ENCODE measurements around the gene DENND6A. TPM values are rescaled to one million over a fixed set of nuclear protein-coding genes. Genes with fewer than 3 reads are reported as not detected.
"Not testable (repeated sequence)": the region's sequence is repeated elsewhere in the genome, so short reads cannot be mapped to it uniquely, and the experiment has no call there.

Gene DENND6A, protein sequence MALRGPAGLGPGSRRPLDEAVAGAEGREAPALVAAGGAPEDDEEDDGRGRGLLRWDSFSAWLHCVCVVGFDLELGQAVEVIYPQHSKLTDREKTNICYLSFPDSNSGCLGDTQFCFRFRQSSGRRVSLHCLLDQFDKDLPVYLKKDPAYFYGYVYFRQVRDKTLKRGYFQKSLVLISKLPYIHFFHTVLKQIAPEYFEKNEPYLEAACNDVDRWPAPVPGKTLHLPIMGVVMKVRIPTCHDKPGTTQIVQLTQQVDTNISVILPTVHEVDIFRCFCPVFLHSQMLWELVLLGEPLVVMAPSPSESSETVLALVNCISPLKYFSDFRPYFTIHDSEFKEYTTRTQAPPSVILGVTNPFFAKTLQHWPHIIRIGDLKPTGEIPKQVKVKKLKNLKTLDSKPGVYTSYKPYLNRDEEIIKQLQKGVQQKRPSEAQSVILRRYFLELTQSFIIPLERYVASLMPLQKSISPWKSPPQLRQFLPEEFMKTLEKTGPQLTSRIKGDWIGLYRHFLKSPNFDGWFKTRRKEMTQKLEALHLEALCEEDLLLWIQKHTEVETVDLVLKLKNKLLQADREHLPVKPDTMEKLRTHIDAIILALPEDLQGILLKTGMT
- 16.3 and 36.6 TPM in 2 replicates for total RNA-seq

DNA sequence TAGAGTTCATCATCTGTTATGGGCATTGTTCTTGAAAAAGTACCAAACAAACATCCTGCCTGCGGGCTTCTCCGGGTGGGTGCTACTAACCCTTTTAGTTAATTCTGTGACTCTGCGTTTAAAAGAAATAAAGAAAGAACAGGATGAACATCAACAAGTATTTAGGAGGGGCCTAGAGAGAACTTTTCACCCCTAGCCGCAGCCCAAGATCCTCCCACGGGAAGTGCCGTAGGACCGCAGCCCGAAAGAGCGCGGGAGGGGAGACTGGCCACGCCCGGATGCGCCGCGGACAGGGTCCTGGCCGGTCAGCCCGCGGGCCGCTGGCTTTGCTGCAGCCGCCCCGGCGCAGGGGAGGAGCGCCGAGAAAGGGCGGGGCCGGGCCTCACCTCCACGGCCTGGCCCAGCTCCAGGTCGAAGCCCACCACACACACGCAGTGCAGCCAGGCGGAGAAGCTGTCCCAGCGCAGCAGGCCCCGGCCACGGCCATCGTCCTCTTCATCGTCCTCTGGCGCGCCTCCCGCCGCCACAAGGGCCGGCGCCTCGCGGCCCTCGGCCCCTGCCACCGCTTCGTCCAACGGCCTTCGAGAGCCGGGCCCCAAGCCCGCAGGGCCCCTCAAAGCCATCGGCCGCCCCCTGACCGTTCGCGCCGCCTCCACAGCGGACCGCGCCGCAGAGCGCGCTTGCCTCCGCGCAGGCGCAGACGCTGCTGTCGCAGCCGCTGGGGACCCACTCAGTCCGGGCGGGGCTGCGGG, at the start of gene DENND6A:
Gene DENND6A, minus strand, starts transcription at position 682 of the 752 bp plus-strand sequence. Its CDS starts 59 bp downstream, at position 623.
- DNase-seq (ENCODE audit: extremely low read depth, low read depth, low spot score) = peak; percentile 33

DNA sequence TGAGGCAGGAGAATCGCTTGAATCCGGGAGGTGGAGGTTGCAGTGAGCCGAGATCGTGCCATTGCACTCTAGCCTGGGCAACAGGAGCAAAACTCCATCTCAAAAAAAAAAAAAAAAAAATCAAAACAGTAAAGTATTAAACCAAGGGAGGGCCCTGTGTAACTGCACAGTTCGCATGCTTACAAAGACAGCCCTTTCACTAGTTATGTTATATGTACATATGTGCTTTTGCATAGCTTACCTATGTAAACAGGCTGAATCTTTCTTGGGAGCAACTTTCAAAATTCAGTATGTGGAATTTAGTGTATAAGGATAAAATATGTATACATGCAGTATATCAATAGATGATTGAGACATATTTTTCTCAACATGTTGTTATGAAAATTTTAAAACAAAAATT, 47.1 kb upstream of the DENND6A start:
- no peak for DNase-seq (ENCODE audit: extremely low read depth, low read depth, low spot score)

DNA sequence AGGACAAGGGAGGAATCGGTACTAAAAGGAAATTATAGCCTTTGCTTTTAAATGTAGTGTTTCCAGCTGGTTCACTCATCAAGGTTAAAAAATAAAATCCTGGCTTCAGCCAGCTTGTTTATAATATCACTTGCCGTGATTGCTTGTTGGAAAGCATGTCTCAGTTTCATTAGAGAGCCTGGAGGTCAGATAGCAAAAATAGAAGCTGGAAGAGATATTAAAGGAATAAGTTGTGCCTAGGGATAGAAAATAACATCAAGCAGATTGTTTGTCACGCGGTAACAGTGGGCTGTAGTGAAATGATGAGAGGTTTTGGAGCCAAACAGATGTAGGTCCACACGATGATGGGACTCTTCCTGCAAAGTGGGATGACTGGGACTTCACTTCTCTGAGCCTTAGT, 45.5 kb upstream of the DENND6A start:
- no peak for DNase-seq (ENCODE audit: extremely low read depth, low read depth, low spot score)

DNA sequence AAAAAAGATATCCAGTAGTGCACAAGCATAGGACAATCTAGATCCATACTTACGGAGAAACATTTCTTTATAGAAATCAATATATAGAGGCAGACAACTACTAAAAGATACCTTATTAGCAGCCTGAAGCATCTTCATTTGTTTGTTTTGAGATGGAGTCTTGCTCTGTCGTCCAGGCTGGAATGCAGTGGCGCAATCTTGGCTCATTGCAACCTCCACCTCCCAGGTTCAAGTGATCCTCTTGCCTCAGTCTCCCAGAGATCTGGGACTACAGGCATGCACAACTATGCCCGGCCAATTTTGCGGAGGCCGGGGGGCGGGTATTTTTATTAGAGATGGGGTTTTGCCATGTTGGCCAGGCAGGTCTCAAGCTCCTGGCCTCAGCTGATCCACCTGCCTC, 45.0 kb upstream of the DENND6A start:
- DNase-seq (ENCODE audit: extremely low read depth, low read depth, low spot score) = no peak

DNA sequence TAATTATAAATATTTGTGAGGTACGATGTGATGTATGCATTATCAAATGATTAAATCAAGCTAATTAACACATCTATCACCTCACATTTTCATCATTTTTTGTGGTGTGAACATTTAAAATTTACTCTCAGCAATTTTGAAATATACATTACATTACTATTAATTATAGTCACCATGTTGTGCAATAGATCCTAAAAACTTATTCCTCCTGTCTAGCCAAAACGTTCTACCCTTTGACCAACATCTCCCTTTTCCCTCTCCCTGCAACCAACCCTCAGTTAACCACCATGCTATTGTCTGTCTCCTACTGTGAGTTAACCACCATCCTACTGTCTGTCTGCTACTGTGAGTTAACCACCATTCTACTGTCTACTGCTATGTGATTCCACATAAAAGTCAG, 42.5 kb upstream of the DENND6A start:
- no peak for DNase-seq (ENCODE audit: extremely low read depth, low read depth, low spot score)

DNA sequence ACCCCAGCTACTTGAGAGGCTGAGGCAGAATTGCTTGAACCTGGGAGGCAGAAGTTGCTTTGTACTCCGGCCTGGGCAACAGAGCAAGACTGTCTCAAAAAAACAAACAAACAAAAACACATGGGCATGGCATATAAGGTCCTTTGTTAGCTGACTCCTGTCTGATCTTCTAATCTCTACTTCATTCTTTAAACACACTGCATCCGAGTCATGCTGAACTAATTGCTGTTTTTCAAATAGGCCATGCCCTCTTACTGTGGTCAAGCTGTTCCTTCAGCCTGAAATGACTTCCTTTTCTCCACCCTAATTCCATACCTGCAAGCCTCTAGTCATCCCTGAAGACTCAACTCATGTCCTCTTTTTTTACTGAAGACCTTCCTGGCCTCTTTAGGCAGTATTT, 40.9 kb upstream of the DENND6A start:
- no peak for DNase-seq (ENCODE audit: extremely low read depth, low read depth, low spot score)

DNA sequence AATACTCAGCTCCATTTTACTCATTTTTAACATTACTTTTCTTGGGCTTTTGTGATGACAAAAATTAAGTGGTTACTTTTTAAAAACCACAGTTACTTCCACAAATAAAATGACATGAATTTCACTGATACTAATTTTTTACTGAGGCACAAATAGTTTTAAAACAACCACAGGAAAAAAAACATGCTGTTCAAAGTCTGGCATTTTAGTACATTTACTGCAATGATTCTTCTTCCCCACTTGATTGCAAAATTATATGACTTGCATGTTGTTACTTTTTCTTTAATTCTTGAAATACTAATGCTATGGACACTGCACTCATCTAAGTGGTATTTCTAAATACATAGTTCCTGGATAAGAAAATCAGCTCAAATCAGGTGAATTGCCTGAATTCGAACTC, 38.4 kb upstream of the DENND6A start:
- DNase-seq (ENCODE audit: extremely low read depth, low read depth, low spot score) = no peak

DNA sequence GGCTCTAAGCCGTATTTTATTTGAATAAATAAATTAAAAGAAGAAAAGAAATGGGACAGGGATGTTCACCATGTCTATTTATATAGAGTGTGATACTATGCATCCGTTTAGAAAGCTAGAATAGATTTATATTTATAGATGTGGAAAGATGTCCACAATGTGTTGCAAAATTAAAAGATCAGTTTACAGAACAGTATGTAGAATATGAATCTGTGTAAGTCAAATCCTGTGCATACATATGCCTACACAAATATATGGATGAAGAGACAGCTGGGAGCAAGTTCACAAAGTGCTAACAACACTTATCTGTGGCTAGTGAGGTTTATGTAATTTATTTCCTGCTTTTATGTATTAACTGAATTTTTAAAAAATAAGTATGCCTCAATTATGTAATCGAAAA, 37.8 kb upstream of the DENND6A start:
- DNase-seq (ENCODE audit: extremely low read depth, low read depth, low spot score) = no peak

DNA sequence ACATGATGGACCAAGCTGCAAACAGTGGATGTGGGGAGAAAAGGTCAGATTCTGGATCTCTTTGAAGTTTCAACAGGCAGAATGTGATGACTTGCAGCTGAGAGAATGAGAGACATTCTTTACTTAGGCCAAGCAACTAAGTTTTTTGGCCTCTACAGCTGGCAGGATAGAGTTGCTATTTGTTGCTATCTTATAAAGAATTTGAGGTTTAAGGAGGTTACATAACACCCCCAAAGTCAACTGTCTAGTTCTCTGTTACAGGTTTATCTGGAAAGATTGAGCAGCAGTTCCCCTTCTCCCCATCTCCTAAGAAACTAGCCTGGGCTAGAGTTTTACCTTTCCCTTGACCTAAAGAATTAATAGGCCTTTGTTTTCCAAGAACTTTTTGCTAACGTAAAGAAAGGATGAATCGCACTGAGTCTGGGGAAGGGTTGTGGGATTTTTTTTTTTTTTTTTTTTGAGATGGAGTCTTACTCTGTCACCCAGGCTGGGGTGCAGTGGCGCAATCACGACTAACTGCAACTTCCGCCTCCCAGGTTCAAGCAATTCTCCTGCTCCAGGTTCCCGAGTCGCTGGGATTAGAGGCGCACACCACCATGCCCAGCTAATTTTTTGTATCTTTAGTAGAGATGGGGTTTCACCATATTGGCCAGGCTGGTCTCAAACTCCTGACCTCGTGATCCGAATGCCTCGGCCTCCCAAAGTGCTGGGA, 36.6 kb upstream of the DENND6A start:
- DNase-seq (ENCODE audit: extremely low read depth, low read depth, low spot score) = no peak

DNA sequence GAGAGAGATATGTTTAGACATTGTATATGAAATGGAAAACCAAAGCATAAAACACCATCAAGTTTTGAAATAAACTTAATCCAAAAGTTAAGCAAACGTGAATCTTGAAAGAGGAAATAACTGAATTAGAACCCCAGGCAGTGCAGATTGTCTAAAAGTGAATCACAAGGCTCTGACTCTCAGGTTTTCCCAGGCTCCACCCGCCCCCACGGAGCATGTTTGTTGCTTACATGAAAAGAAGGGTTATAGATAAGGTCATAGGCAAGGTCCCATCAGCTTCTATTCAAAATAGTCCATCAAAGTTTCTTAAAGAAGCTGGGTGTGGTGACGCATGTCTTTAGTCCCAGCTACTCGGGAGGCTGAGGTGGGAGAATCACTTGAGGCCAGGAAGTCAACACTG, 34.2 kb upstream of the DENND6A start:
- DNase-seq (ENCODE audit: extremely low read depth, low read depth, low spot score) = no peak

DNA sequence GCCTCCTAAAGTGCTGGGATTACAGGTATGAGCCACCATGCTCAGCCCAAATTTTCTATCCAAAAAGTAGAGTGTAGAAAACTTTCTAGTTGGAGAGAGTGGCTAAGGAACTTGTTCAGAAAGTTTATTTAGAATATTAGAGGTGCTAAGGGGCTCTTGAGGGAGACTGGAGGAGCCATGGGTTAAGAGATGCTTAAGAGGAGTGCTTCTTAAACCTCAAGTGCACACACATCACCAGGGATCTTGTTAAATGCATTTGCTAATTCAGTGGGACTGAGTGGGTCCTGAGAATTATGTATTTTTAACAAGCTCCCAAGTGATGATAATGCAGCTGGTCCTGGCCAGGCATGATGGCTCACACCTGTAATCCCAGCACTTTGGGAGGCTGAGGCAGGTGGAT, 33.5 kb upstream of the DENND6A start:
- DNase-seq (ENCODE audit: extremely low read depth, low read depth, low spot score) = no peak

DNA sequence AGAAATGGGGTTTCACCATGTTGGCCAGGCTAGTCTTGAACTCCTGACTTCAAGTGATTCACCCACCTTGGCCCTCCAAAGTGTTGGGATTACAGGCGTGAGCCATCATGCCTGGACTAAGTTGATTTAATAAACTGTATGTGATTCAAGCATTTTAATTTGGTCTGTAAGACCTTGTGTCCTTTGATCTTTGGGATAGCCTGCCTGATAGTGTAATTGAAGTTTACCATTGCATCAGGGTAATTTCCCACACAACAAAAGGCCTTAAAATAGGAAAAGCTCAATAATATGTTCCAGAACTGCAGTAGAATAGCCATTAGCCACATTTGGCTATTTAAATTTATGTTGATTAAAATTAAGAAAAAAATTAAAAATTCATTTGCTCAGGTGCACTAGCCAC, 25.2 kb upstream of the DENND6A start:
- no peak for DNase-seq (ENCODE audit: extremely low read depth, low read depth, low spot score)

DNA sequence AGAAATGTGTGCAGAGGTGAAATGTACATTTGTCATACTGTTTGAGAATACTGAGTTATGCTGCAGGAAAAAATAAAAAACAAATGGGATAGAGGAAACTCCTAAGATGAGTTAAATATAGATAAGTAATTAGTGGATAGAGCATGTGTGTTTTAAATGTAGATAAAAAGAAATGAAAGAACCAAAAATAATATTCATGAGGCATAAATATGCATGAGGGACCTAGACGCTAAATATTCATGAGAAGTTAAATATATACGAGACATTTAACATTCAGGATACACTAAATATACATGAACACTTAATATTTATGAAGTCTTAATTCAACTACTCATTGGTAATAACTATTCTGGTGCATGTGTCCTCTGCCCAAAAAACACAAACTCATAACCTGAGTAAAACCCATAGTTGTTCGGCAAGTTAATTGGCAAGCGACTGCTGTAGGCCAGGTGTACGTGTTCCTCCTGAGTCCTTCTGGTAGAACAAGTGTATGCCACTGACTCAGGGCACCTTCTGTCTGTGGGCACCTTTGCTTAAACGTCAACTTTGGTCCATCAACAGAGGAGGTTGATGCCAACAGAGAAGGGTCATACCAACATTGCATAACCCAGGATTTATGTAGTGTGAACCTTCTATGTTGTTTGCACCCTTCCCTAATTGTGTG, 24.5 kb upstream of the DENND6A start:
- no peak for DNase-seq (ENCODE audit: extremely low read depth, low read depth, low spot score)

DNA sequence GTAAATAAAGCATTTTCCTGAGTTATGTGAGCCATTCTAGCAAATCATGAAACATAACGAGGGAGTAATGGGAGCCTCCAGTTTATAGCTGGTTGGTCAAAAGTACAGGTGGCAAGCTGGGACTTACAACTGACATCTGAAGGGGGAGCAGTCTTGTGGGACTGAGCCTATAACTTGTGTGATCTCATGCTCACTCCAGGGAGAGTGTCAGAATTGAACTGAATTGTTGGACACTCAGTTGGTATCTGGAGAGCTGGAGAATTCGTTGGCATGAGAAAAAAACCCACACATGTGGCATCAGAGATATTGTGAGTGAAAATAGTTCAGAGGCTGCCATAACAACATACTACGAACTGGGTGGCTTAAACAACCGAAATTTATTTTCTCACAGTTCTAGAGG, 22.8 kb upstream of the DENND6A start:
- DNase-seq (ENCODE audit: extremely low read depth, low read depth, low spot score) = no peak

DNA sequence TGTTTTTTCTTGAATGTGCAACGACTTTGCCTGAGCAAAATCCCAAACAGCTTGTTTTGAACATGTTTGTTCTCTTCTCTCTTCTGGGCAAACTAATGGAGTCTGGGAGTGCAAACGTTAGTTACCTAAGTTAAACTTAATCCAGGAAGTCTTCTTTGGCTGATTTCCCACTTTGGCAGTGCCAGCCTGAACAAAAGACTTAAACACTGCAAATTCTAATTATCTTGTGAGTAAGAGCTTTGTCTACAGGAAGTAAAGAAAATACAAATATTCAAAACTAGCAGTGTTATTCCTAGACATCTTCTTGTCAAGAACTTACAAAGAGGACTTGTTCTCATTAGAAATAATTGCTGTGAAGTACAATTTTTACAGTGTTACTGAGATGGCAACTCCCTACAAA, 16.7 kb upstream of the DENND6A start:
- DNase-seq (ENCODE audit: extremely low read depth, low read depth, low spot score) = no peak

DNA sequence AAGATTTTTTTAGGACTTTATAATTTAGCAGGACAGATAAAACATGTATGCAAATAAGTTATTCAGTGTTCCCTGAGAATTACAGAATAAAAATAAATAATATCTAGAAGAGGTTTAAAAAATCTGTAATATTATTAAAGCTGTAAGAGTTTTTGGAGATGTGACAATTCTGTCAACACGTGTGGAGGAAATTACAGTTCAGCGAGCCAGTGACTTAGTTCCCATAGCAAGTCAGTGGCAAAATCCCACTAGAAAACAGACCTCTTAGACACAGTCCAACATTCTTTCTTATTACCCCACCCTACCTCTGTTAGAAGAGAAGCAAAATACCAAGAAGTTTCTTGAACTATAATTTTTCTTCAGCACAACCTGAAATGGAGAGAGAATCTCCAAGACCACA, 16.2 kb upstream of the DENND6A start:
- DNase-seq (ENCODE audit: extremely low read depth, low read depth, low spot score) = no peak

DNA sequence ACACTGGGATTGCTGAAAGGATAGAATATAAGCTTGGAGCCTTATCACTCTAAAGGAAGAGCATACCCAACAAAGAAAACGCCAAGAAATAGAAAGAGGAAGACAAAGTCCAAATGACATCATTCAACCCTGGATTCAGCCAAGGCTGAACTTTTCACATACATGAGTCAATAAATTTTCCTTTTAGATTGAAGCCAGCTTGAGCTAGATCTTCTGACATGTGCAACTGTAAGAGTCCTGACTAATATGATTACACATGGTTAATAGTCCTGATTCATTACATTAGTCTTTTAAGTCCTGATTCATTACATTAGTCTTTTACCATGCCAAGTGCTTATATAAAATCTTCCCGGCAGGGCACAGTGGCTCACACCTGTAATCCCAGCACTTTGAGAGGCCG, 13.6 kb upstream of the DENND6A start:
- DNase-seq (ENCODE audit: extremely low read depth, low read depth, low spot score) = no peak

DNA sequence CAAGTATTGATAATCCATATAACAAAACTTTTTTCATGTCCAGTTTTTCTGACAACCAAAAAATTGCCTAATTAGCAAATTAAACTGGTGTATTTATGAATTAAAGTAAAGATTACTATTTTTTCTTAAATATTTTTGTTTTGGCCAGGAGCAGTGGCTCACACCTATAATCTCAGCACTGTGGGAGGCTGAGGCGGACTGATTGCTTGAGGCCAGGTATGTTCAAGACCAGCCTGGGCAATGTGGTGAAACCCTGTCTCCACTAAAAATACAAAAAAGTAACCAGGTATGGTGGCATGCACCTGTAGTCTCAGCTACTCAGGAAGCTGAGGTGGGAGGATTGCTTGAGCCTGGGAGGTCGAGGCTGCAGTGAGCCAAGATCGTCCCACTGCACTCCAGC, 12.5 kb upstream of the DENND6A start:
- DNase-seq (ENCODE audit: extremely low read depth, low read depth, low spot score) = not testable (repeated sequence)

DNA sequence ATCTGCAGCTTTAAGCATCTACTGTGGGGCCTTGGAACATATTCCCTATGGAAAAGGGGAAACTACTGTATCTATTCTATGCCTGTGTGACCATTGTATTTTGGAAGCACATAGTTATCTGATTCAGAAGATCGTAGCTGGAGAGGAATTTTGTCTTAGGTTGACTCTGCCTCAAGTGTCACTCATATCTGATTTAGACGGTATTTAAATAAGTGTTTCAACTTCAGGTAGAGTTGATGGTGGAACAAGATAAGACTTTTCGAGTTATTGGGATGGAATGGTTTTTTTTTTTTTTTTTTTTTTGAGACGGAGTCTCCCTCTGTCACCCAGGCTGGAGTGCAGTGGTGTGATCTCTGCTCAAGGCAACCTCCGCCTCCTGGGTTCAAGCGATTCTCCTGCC, 8.9 kb upstream of the DENND6A start:
- DNase-seq (ENCODE audit: extremely low read depth, low read depth, low spot score) = no peak

DNA sequence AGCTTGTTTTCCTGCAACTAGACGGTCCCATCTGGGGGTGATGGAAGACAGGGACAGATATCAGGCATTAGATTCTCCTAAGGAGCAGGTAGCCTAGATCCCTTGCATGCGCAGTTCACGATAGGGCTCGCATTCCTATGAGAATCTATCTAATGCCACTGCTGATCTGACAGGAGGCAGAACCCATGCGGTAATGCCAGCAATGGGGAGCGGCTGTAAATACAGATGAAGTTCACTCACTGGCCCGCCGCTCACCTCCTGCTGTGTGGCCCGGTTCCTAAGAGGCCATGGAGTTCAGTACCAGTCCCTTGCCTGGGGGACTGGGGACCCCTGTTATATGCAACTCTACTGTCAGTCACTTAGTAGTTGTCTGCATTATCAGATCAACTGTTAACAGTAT, 7.9 kb upstream of the DENND6A start:
- no peak for DNase-seq (ENCODE audit: extremely low read depth, low read depth, low spot score)

DNA sequence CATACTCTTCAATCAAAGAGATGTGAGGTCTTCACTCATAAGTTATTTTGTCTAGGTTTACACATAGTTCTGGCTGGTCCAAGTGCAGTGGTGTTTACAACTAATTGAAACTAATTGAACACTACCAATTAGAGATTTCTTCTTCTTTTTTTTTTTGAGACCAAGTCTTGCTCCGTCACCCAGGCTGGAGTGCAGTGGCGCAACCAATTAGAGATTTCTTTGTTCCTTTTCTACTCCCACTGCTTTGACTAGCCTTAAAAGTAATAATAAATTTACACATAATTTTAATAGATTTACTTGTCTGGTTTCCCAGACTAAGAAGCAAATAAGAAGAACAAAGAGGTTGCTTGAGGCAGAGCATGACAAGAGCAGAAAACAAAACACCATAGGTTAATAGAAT, 6.7 kb upstream of the DENND6A start:
- no peak for DNase-seq (ENCODE audit: extremely low read depth, low read depth, low spot score)

Data from glomerular endothelial cell (primary cell).